Astrocyte (in vitro differentiated cells and primary cell): ENCODE results near the gene GAS6. TPM values are rescaled to one million over a fixed set of nuclear protein-coding genes. Genes with fewer than 3 reads are reported as not detected.

Source experiments
- DNase-seq: peaks from one replicate; pipeline ENCODE4 v3.0.0-alpha.2; 2010; ENCODE audit warnings: low read depth
- FAIRE-seq: peaks from 2 replicates; lab custom pipeline; 2011; peaks lifted over from hg19 to GRCh38; lab: Jason Lieb, UNC
- H2AFZ ChIP-seq: 2 replicates; pipeline ENCODE4 v1.6.0; 2012; ENCODE audit warnings: low read depth, low read length, inconsistent platforms
- H3K27ac ChIP-seq: 2 replicates; pipeline ENCODE4 v1.5.1; 2011; ENCODE audit warnings: low read depth, low read length, inconsistent platforms
- H3K27me3 ChIP-seq: 2 replicates; pipeline ENCODE4 v1.6.0; 2011; ENCODE audit warnings: low read length, inconsistent platforms; ENCODE audit not compliant: insufficient read depth
- H3K36me3 ChIP-seq: 2 replicates; pipeline ENCODE4 v1.5.1; 2011; ENCODE audit warnings: low read length, inconsistent platforms; ENCODE audit not compliant: insufficient read depth
- H3K4me1 ChIP-seq: 2 replicates; pipeline ENCODE4 v1.5.1; 2011; ENCODE audit warnings: low read length, inconsistent platforms; ENCODE audit not compliant: insufficient read depth
- H3K4me2 ChIP-seq: 2 replicates; pipeline ENCODE4 v1.6.0; 2012; ENCODE audit warnings: low read length, inconsistent platforms
- H3K4me3 ChIP-seq: 2 replicates; pipeline ENCODE4 v1.5.1; 2011; ENCODE audit warnings: low read depth, mild to moderate bottlenecking, low read length, inconsistent platforms; ENCODE audit not compliant: insufficient read depth
- H3K79me2 ChIP-seq: 2 replicates; pipeline ENCODE4 v1.6.0; 2012; ENCODE audit warnings: mild to moderate bottlenecking, low read length, inconsistent platforms; ENCODE audit not compliant: insufficient read depth
- H3K9ac ChIP-seq: 2 replicates; pipeline ENCODE4 v1.6.0; 2012; ENCODE audit warnings: mild to moderate bottlenecking, low read length, inconsistent platforms
- H3K9me3 ChIP-seq: 2 replicates; pipeline ENCODE4 v1.5.1; 2012; ENCODE audit warnings: low read depth, mild to moderate bottlenecking, low read length, inconsistent platforms; ENCODE audit not compliant: insufficient read depth
- H4K20me1 ChIP-seq: 2 replicates; pipeline ENCODE4 v1.6.0; 2012; ENCODE audit warnings: low read length, inconsistent platforms; ENCODE audit not compliant: insufficient read depth
- H3K27ac Mint-ChIP-seq: one replicate; pipeline ENCODE4 v1.8.0; 2021; ENCODE audit warnings: mild to moderate bottlenecking, mixed read lengths; ENCODE audit not compliant: unreplicated experiment
- H3K27me3 Mint-ChIP-seq: one replicate; pipeline ENCODE4 v1.8.0; 2021; ENCODE audit warnings: low read depth, mixed read lengths; ENCODE audit not compliant: unreplicated experiment
- H3K36me3 Mint-ChIP-seq: one replicate; pipeline ENCODE4 v1.8.0; 2021; ENCODE audit warnings: low read depth, mixed read lengths; ENCODE audit not compliant: unreplicated experiment
- H3K4me1 Mint-ChIP-seq: one replicate; pipeline ENCODE4 v1.8.0; 2021; ENCODE audit warnings: low read depth, mixed read lengths; ENCODE audit not compliant: unreplicated experiment
- H3K4me3 Mint-ChIP-seq: one replicate; pipeline ENCODE4 v1.8.0; 2021; ENCODE audit warnings: mild to moderate bottlenecking, moderate library complexity, mixed read lengths; ENCODE audit not compliant: unreplicated experiment
- H3K9me3 Mint-ChIP-seq: one replicate; pipeline ENCODE4 v1.8.0; 2021; ENCODE audit warnings: mild to moderate bottlenecking, mixed read lengths; ENCODE audit not compliant: unreplicated experiment
- CTCF ChIP-seq: IDR thresholded peaks from 2 replicates; pipeline ENCODE4 v1.5.1; 2011; ENCODE audit warnings: low read depth, mild to moderate bottlenecking, inconsistent platforms, low read length, moderate library complexity; ENCODE audit not compliant: insufficient read depth
- EZH2 ChIP-seq: IDR thresholded peaks from 2 replicates; pipeline ENCODE4 v1.6.1; 2012; ENCODE audit warnings: mild to moderate bottlenecking, low read length, inconsistent platforms; ENCODE audit not compliant: insufficient read depth
- total RNA-seq: library from RNA; stranded (reverse); gene quantifications from 2 replicates; pipeline ENCODE4 v1.2.1, GENCODE V29; 2021

GAS6 gene
- total RNA-seq, 1 donor from 2014 or later: 287 TPM

- Mint-ChIP-seq H3K9me3 (no peaks in the 10 kb centered on the region), H3K4me3 (no peak overlapping the region), H3K27ac (no peak overlapping the region), H3K36me3 (peaks cover 4% of the 10 kb centered on the region), H3K4me1 (peaks cover 8% of the 10 kb centered on the region), H3K27me3 (peaks cover 11% of the 10 kb centered on the region)
- Histone ChIP-seq H3K4me2 (no peak overlapping the region), H3K9me3 (no peaks in the 10 kb centered on the region), H3K4me1 (no peaks in the 10 kb centered on the region), H3K79me2 (no peaks in the 10 kb centered on the region), H3K27ac (no peak overlapping the region), H3K9ac (no peak overlapping the region), H2AFZ (no peak overlapping the region), H4K20me1 (no peaks in the 10 kb centered on the region), H3K4me3 (no peak overlapping the region), H3K27me3 (no peaks in the 10 kb centered on the region), H3K36me3 (no peaks in the 10 kb centered on the region)
- DNase-seq: no peak
- TF ChIP-seq EZH2 (no peak), CTCF (no peak)
- no peak for FAIRE-seq
Measured at GRCh38 chr13:113880651-113881611, 17.1 kb upstream of the GAS6 start.

- Histone ChIP-seq H3K27me3 (no peaks in the 10 kb centered on the region), H3K36me3 (no peaks in the 10 kb centered on the region), H3K27ac (no peak overlapping the region), H3K4me1 (no peaks in the 10 kb centered on the region), H4K20me1 (no peaks in the 10 kb centered on the region), H3K4me3 (no peak overlapping the region), H3K9me3 (no peaks in the 10 kb centered on the region), H3K9ac (no peak overlapping the region), H2AFZ (no peak overlapping the region), H3K4me2 (no peak overlapping the region), H3K79me2 (no peaks in the 10 kb centered on the region)
- FAIRE-seq: no peak
- Mint-ChIP-seq H3K9me3 (no peaks in the 10 kb centered on the region), H3K27me3 (peaks cover 9% of the 10 kb centered on the region), H3K4me1 (peaks cover 7% of the 10 kb centered on the region), H3K27ac (peak overlapping the region; percentile 58), H3K4me3 (no peak overlapping the region), H3K36me3 (peaks cover 3% of the 10 kb centered on the region)
- no peak for DNase-seq
- TF ChIP-seq CTCF (no peak), EZH2 (no peak)
Measured at GRCh38 chr13:113879494-113880360, 15.9 kb upstream of the GAS6 start.
